CD14-positive monocyte (primary cell): ENCODE measurements around the gene RNF130. TPM values are rescaled to one million over a fixed set of nuclear protein-coding genes. Genes with fewer than 3 reads are reported as not detected.

Source experiments
- DNase-seq, 3 donors: peaks; one replicate each; pipeline ENCODE4 v3.0.0-alpha.2; 2011 to 2022
- H2AFZ ChIP-seq: 2 replicates; pipeline ENCODE4 v1.6.0; 2012; ENCODE audit warnings: mild to moderate bottlenecking, low read depth, low read length, inconsistent platforms; ENCODE audit not compliant: insufficient read depth, poor library complexity, severe bottlenecking
- H3K27ac ChIP-seq, 2 donors: 1 replicate in 1 of 2; 2 replicates in 1 of 2; pipeline ENCODE4 v1.5.1; 2012 to 2013; ENCODE audit warnings: low read length in 2 of 2, control low read depth in 1 of 2, inconsistent platforms in 1 of 2, low read depth in 1 of 2, mild to moderate bottlenecking in 1 of 2
- H3K27me3 ChIP-seq, 2 donors: one replicate each; pipeline versions ENCODE4 v1.6.0 to v1.6.1; 2011 to 2013; ENCODE audit warnings: low read length in 2 of 2; ENCODE audit not compliant: control insufficient read depth in 2 of 2, insufficient read depth in 2 of 2
- H3K36me3 ChIP-seq, 2 donors: replicated peaks in 1 of 2; 1 replicate in 1 of 2; 2 replicates in 1 of 2; pipeline versions ENCODE4 v1.5.1 to v1.6.1; 2012 to 2013; ENCODE audit warnings: low read length in 2 of 2, control low read depth in 1 of 2, inconsistent platforms in 1 of 2, mild to moderate bottlenecking in 1 of 2; ENCODE audit not compliant: insufficient read depth in 2 of 2, control insufficient read depth in 1 of 2
- H3K4me1 ChIP-seq, 2 donors: 1 replicate in 1 of 2; 2 replicates in 1 of 2; pipeline versions ENCODE4 v1.5.1 to v1.6.1; 2012 to 2013; ENCODE audit warnings: low read length in 2 of 2, control low read depth in 1 of 2, inconsistent platforms in 1 of 2, mild to moderate bottlenecking in 1 of 2, moderate library complexity in 1 of 2; ENCODE audit not compliant: insufficient read depth in 2 of 2, control insufficient read depth in 1 of 2
- H3K4me2 ChIP-seq: replicated peaks from 2 replicates; pipeline ENCODE3; 2012; ENCODE audit warnings: low read length, moderate library complexity, mild to moderate bottlenecking; ENCODE audit not compliant: poor library complexity, severe bottlenecking; ENCODE audit errors: extremely low read depth
- H3K4me3 ChIP-seq, 3 experiments: fragments of 200-600 bp in 1 of 3; sonication (generic) in 1 of 3; replicated peaks in 1 of 3; 1 replicate in 2 of 3; 2 replicates in 1 of 3; pipeline ENCODE4 v1.5.1; 2011 to 2013; ENCODE audit warnings: low read length in 3 of 3, mild to moderate bottlenecking in 3 of 3, control low read depth in 2 of 3, low read depth in 2 of 3, inconsistent platforms in 1 of 3, moderate library complexity in 1 of 3
- H3K79me2 ChIP-seq: 2 replicates; pipeline ENCODE4 v1.6.0; 2012; ENCODE audit warnings: mild to moderate bottlenecking, control low read depth, inconsistent platforms, low read length, moderate library complexity; ENCODE audit not compliant: insufficient read depth
- H3K9ac ChIP-seq: 2 replicates; pipeline ENCODE4 v1.6.0; 2017; ENCODE audit warnings: low read length, mild to moderate bottlenecking; ENCODE audit not compliant: insufficient read depth, poor library complexity, severe bottlenecking
- H3K9me3 ChIP-seq, 2 donors: replicated peaks in 1 of 2; 1 replicate in 1 of 2; 2 replicates in 1 of 2; pipeline versions ENCODE4 v1.5.1 to v1.6.1; 2012 to 2013; ENCODE audit warnings: low read length in 2 of 2, control low read depth in 1 of 2; ENCODE audit not compliant: control insufficient read depth in 1 of 2, insufficient read depth in 1 of 2
- H4K20me1 ChIP-seq: 2 replicates; pipeline ENCODE4 v1.6.0; 2012; ENCODE audit warnings: mild to moderate bottlenecking, low read length, control low read depth, moderate library complexity; ENCODE audit not compliant: insufficient read depth
- H3K27ac Mint-ChIP-seq, 7 donors: one replicate each; pipeline ENCODE4 v1.8.0; 2020; ENCODE audit warnings: mild to moderate bottlenecking in 7 of 7, mixed read lengths in 7 of 7, moderate library complexity in 6 of 7, inconsistent platforms in 2 of 7
- H3K27me3 Mint-ChIP-seq, 3 donors: one replicate each; pipeline ENCODE4 v1.8.0; 2021 to 2022; ENCODE audit warnings: low read depth in 3 of 3, mild to moderate bottlenecking in 3 of 3, mixed read lengths in 3 of 3, moderate library complexity in 3 of 3, inconsistent platforms in 1 of 3
- H3K36me3 Mint-ChIP-seq, 2 donors: one replicate each; pipeline ENCODE4 v1.8.0; 2020; ENCODE audit warnings: mixed read lengths in 2 of 2, inconsistent platforms in 1 of 2, mild to moderate bottlenecking in 1 of 2
- H3K4me1 Mint-ChIP-seq: one replicate; pipeline ENCODE4 v1.8.0; 2020; ENCODE audit warnings: mild to moderate bottlenecking, mixed read lengths
- H3K4me3 Mint-ChIP-seq, 2 donors: one replicate each; pipeline ENCODE4 v1.8.0; 2020; ENCODE audit warnings: mild to moderate bottlenecking in 2 of 2, mixed read lengths in 2 of 2, moderate library complexity in 1 of 2
- H3K9me3 Mint-ChIP-seq, 7 donors: one replicate each; pipeline ENCODE4 v1.8.0; 2020 to 2022; ENCODE audit warnings: mixed read lengths in 7 of 7, mild to moderate bottlenecking in 6 of 7, moderate library complexity in 6 of 7, inconsistent platforms in 2 of 7
- CTCF ChIP-seq: fragments of 200-600 bp; IDR thresholded peaks from one replicate; pipeline ENCODE4 v1.8.0; 2022; ENCODE audit warnings: antibody characterized with exemption, mild to moderate bottlenecking
- WGBS: methylation state at CpG from one replicate; pipeline ENCODE4 v1.1.5; 2013; ENCODE audit warnings: missing lambda C conversion rate; ENCODE audit not compliant: insufficient coverage; 5-methylcytosine and 5-hydroxymethylcytosine counted together
- intact Hi-C, 2 donors: fragments of 100-400 bp; cut with micrococcal nuclease; formaldehyde crosslinking; loops; one replicate each; pipeline versions ENCODE4 v1.15.0 to v1.15.1; 2023
- polyA plus RNA-seq, 3 donors: library from polyadenylated mRNA; depleted of rRNA in 1 of 3; unstranded in 2 of 3; stranded (reverse) in 1 of 3; fragments of 300-500 nt in 2 of 3; fragments of >200 nt in 1 of 3; fragmentation: Illumina TruSeq in 2 of 3; gene quantifications; 1 replicate in 2 of 3; 2 replicates in 1 of 3; pipeline ENCODE4 v1.2.3, GENCODE V29; 2012 to 2021

RNF130 gene
- polyA plus RNA-seq, 3 donors, result 294 to 439 (median 376) TPM

GRCh38 chr5:180102636-180103035 lies 31.1 kb upstream of the RNF130 start:
- H3K9me3 Mint-ChIP-seq, result peaks cover 19 to 36% (median 29%) of the 10 kb centered on the region in 7 donors
- Histone ChIP-seq H3K9me3 (peaks cover 14% of the 10 kb centered on the region in 2 donors), H2AFZ (no peak overlapping the region), H3K27me3 (no peaks in the 10 kb centered on the region), H3K4me1 (no peaks in the 10 kb centered on the region), H3K36me3 (no peaks in the 10 kb centered on the region), H3K9ac (no peak overlapping the region), H3K4me2 (no peak overlapping the region), H3K79me2 (no peaks in the 10 kb centered on the region), H4K20me1 (no peaks in the 10 kb centered on the region), H3K27ac (no peak overlapping the region), H3K4me3 (no peak overlapping the region)
- H3K4me1 Mint-ChIP-seq, result no peaks in the 10 kb centered on the region
- peaks cover 2 to 8% (median 7%) of the 10 kb centered on the region in 3 donors for H3K27me3 Mint-ChIP-seq
- no peak for DNase-seq
- no peak overlapping the region for H3K4me3 Mint-ChIP-seq
- H3K27ac Mint-ChIP-seq, result no peak overlapping the region
- intact Hi-C loops, result no loop called here
- TF ChIP-seq CTCF, result no peak
- no CpG with 5 or more reads among the region's 9 CpGs for WGBS
- no peaks in the 10 kb centered on the region for H3K36me3 Mint-ChIP-seq

DNA sequence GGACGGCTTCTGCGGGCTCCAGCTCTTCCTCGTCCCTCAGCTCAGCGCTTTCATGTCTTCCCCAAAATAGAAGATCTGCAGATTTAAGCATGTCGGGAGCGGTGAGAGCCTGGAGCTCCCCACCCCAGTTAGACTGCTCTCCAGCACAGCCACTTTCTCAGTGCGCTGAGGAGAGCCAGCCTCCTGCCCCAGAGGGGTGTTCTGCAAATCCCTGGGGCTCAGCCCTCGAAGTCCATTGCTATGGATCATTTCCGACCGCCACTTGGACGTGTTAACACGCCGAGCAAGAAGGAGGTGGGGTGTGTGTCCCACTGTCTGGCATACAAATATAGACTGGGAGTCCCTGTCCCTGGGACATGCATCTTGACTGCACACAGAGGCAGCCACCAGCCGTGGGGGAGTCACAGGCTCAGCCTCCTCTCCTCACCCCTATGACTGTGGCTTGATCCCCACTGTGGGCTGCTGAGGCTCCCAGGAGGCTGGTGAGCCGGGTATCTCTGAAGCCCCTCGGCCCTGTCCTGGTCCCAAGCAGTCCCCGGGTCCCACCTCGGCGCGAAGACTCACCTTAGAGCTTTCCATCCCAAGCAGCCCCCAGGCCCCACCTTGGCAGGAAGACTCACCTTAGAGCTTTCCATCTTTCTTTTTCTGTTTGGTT lies 30.0 kb upstream of the RNF130 start:
- intact Hi-C loops, result no loop called here
- Histone ChIP-seq H3K4me2 (no peak overlapping the region), H3K4me1 (no peaks in the 10 kb centered on the region), H3K27me3 (no peaks in the 10 kb centered on the region), H2AFZ (no peak overlapping the region), H4K20me1 (no peaks in the 10 kb centered on the region), H3K36me3 (no peaks in the 10 kb centered on the region), H3K79me2 (no peaks in the 10 kb centered on the region), H3K27ac (no peak overlapping the region), H3K9ac (no peak overlapping the region), H3K4me3 (no peak overlapping the region), H3K9me3 (peaks cover 5 to 11% of the 10 kb centered on the region in 2 donors)
- H3K4me3 Mint-ChIP-seq, result no peak overlapping the region
- 96% methylated on average over 18 of the region's 20 CpGs for WGBS
- peaks cover 4 to 8% (median 7%) of the 10 kb centered on the region in 3 donors for H3K27me3 Mint-ChIP-seq
- peaks cover 13 to 29% (median 21%) of the 10 kb centered on the region in 7 donors for H3K9me3 Mint-ChIP-seq
- no peak overlapping the region for H3K27ac Mint-ChIP-seq
- H3K36me3 Mint-ChIP-seq, result no peaks in the 10 kb centered on the region
- no peak for DNase-seq
- TF ChIP-seq CTCF, result no peak
- no peaks in the 10 kb centered on the region for H3K4me1 Mint-ChIP-seq
